Neural progenitor cell (in vitro differentiated cells): ENCODE measurements around the gene IQSEC3.

Source experiments
- EZH2 ChIP-seq: fragments of 200-600 bp; sonication (generic); IDR thresholded peaks from 2 replicates; pipeline ENCODE4 v1.6.1; 2017; ENCODE audit warnings: antibody characterized with exemption, mild to moderate bottlenecking, moderate library complexity
- EZH2phosphoT487 ChIP-seq: fragments of 200-600 bp; sonication (generic); IDR thresholded peaks from 2 replicates; pipeline ENCODE4 v1.6.1; 2017; ENCODE audit warnings: antibody characterized with exemption
- TF ChIP-seq, protein P1 (sequence below): fragments of 200-600 bp; sonication (generic); IDR thresholded peaks from 2 replicates; pipeline ENCODE4 v1.5.1; 2017; ENCODE audit warnings: antibody characterized with exemption, mild to moderate bottlenecking

DNA sequence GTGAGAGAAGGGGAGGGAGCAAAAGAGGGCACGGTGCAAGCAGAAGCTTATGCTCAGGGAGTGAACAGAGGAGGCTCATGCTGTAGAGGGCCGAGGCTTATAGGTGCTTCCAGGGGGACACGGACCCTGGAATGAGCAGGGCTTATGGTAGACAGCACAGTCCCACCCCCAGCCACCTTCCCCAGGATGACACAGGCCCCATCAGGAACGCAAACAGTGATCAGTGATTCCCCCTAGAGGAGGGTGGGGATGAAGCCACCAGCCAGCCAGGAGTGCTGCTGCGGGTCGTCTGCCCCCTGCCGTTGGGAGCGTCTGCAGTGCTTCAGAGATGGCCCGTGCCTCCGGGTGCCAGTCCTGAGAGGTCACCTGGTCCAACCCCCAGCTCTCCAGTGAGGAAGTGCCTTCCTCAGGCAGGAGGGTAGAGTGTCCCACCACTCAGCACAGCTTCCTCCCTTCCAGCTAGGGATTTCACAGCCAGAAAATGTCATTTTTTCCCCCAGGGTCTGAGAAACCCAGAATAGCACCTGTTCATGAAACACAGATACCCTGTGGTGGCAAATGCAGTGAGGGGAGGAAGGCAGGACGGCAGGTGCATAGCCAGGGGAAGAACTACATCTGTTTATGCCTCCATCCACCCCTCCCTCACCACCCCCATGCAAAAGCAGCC lies 86.6 kb downstream of the IQSEC3 start:
- TF ChIP-seq, protein P1, sequence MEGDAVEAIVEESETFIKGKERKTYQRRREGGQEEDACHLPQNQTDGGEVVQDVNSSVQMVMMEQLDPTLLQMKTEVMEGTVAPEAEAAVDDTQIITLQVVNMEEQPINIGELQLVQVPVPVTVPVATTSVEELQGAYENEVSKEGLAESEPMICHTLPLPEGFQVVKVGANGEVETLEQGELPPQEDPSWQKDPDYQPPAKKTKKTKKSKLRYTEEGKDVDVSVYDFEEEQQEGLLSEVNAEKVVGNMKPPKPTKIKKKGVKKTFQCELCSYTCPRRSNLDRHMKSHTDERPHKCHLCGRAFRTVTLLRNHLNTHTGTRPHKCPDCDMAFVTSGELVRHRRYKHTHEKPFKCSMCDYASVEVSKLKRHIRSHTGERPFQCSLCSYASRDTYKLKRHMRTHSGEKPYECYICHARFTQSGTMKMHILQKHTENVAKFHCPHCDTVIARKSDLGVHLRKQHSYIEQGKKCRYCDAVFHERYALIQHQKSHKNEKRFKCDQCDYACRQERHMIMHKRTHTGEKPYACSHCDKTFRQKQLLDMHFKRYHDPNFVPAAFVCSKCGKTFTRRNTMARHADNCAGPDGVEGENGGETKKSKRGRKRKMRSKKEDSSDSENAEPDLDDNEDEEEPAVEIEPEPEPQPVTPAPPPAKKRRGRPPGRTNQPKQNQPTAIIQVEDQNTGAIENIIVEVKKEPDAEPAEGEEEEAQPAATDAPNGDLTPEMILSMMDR: peak; percentile 87
- TF ChIP-seq EZH2: no peak
- no peak for TF ChIP-seq EZH2phosphoT487
